Neural cell (in vitro differentiated cells): ENCODE results near the gene TMEM94. TPM values are rescaled to one million over a fixed set of nuclear protein-coding genes. Genes with fewer than 3 reads are reported as not detected.
A peak's percentile ranks its signal among the peaks of the same experiment; 100 is the strongest.

ENCODE experiments used
- H2AFZ ChIP-seq: fragments of 200-600, 300-800 bp; sonication (generic), shearing (Covaris generic); 2 replicates; pipeline ENCODE4 v1.6.0; 2014; ENCODE audit warnings: low read depth, mild to moderate bottlenecking, antibody characterized with exemption, low read length, moderate library complexity
- H3F3A ChIP-seq: fragments of 200-600 bp; shearing (Covaris generic); 2 replicates; pipeline ENCODE4 v1.6.1; 2016; ENCODE audit warnings: mild to moderate bottlenecking, moderate library complexity, mixed read lengths, antibody characterized with exemption, low read length; ENCODE audit not compliant: insufficient read depth, poor library complexity, severe bottlenecking
- H3K27ac ChIP-seq: fragments of 200-600, 300-800 bp; sonication (generic), shearing (Covaris generic); 2 replicates; pipeline ENCODE4 v1.5.1; 2014; ENCODE audit warnings: mild to moderate bottlenecking, low read length, moderate library complexity
- H3K27me3 ChIP-seq: fragments of 300-800, 200-600 bp; sonication (generic), shearing (Covaris generic); 2 replicates; pipeline ENCODE4 v1.6.0; 2014; ENCODE audit warnings: mild to moderate bottlenecking, low read depth, low read length, moderate library complexity; ENCODE audit not compliant: insufficient read depth
- H3K36me3 ChIP-seq: fragments of 300-800, 200-600 bp; sonication (generic), shearing (Covaris generic); 2 replicates; pipeline ENCODE4 v1.5.1; 2014; ENCODE audit warnings: mild to moderate bottlenecking, antibody characterized with exemption, low read length, moderate library complexity; ENCODE audit not compliant: insufficient read depth
- H3K4me2 ChIP-seq: fragments of 300-800, 200-600 bp; sonication (generic), shearing (Covaris generic); 2 replicates; pipeline ENCODE4 v1.6.0; 2014; ENCODE audit warnings: mild to moderate bottlenecking, low read length
- H3K4me3 ChIP-seq: fragments of 300-800, 200-600 bp; sonication (generic), shearing (Covaris generic); 2 replicates; pipeline ENCODE4 v1.5.1; 2014; ENCODE audit warnings: mild to moderate bottlenecking, low read length, moderate library complexity
- H3K79me2 ChIP-seq: fragments of 200-600 bp; shearing (Covaris generic); replicated peaks from 2 replicates; pipeline ENCODE4 v1.6.0; 2014; ENCODE audit warnings: mild to moderate bottlenecking, low read length, moderate library complexity; ENCODE audit not compliant: insufficient read depth
- H3K9ac ChIP-seq: fragments of 300-800, 200-600 bp; sonication (generic), shearing (Covaris generic); 2 replicates; pipeline ENCODE4 v1.6.1; 2016; ENCODE audit warnings: mild to moderate bottlenecking, low read length, mixed read lengths
- H3K9me2 ChIP-seq: fragments of 200-600 bp; shearing (Covaris generic); 2 replicates; pipeline ENCODE4 v1.6.1; 2016; ENCODE audit warnings: mild to moderate bottlenecking, low read length, mixed read lengths; ENCODE audit not compliant: insufficient read depth
- H3K9me3 ChIP-seq: fragments of 200-600, 300-800 bp; sonication (generic), shearing (Covaris generic); 2 replicates; pipeline ENCODE4 v1.6.1; 2016; ENCODE audit warnings: mild to moderate bottlenecking, mixed run types, low read length, moderate library complexity, mixed read lengths
- H4K20me1 ChIP-seq: fragments of 200-600 bp; shearing (Covaris generic); 2 replicates; pipeline ENCODE4 v1.6.1; 2016; ENCODE audit warnings: mild to moderate bottlenecking, mixed run types; ENCODE audit not compliant: insufficient read depth
- EP300 ChIP-seq: fragments of 450-650 bp; conservative IDR thresholded peaks from 2 replicates; pipeline ENCODE4 v1.6.1; 2014; ENCODE audit warnings: antibody characterized with exemption, mild to moderate bottlenecking, moderate library complexity; ENCODE audit not compliant: poor library complexity, severe bottlenecking
- EZH2 ChIP-seq: fragments of 200-600, 300-800 bp; shearing (Covaris generic), sonication (generic); IDR thresholded peaks from 2 replicates; pipeline ENCODE4 v1.6.1; 2014; ENCODE audit warnings: antibody characterized with exemption, low read length, borderline replicate concordance, mild to moderate bottlenecking; ENCODE audit not compliant: insufficient read depth, poor library complexity, severe bottlenecking
- MXI1 ChIP-seq: fragments of 450-650 bp; conservative IDR thresholded peaks from 2 replicates; pipeline ENCODE4 v1.6.1; 2014; ENCODE audit warnings: antibody characterized with exemption, mild to moderate bottlenecking; ENCODE audit not compliant: poor library complexity, severe bottlenecking
- POLR2AphosphoS5 ChIP-seq: IDR thresholded peaks from 2 replicates; pipeline ENCODE4 v1.6.1; 2012
- RAD21 ChIP-seq: fragments of 450-650 bp; conservative IDR thresholded peaks from 2 replicates; pipeline ENCODE4 v1.6.1; 2014; ENCODE audit warnings: antibody characterized with exemption, mild to moderate bottlenecking, moderate library complexity
- SMC3 ChIP-seq: fragments of 450-650 bp; conservative IDR thresholded peaks from 2 replicates; pipeline ENCODE4 v1.6.1; 2014; ENCODE audit warnings: antibody characterized with exemption, mild to moderate bottlenecking, moderate library complexity; ENCODE audit not compliant: poor library complexity
- TAF1 ChIP-seq: IDR thresholded peaks from 2 replicates; pipeline ENCODE4 v1.6.1; 2012; ENCODE audit warnings: low read depth
- polyA plus RNA-seq: library from polyadenylated mRNA; depleted of rRNA; stranded (reverse); fragments of >200 nt; gene quantifications from 2 replicates; pipeline ENCODE4 v1.2.3, GENCODE V29; 2014
- TF ChIP-seq, protein P1 (sequence below): IDR thresholded peaks from 2 replicates; pipeline ENCODE4 v1.6.1; 2012; ENCODE audit warnings: borderline replicate concordance
- TF ChIP-seq, protein P2 (sequence below): fragments of 450-650 bp; IDR thresholded peaks from 2 replicates; pipeline ENCODE4 v1.5.1; 2014; ENCODE audit warnings: antibody characterized with exemption, mild to moderate bottlenecking, moderate library complexity; ENCODE audit not compliant: poor library complexity, severe bottlenecking

TMEM94 gene
- polyA plus RNA-seq, 1 donor from 2014 or later = 37.0 TPM

DNA sequence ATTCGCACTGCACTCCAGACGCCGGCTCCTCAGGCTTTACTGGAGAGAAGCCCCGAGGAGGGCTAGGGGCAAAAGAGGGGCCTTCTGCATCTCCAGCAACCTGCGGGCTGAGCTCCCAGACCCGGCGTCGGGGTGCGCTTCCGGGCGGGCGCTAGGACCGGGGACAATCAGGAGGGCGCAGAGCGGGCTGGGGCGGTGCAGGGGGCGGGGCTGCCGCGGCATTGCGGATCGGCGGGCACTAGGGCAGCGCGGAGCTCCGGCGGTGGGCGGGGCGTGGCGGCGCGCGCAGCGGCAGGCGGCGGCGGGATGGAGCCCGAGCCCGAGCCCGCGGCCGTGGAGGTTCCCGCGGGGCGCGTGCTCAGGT lies 59.8 kb downstream of the TMEM94 start, which contains the start of gene TSEN54:
Gene TSEN54 (plus strand): TSS at position 274 of the 364 bp plus-strand sequence. CDS start 33 bp downstream, at position 307.
- peak within 1 kb of the TSS; percentile 90 for H3K9ac ChIP-seq
- no peaks in the 10 kb centered on the region for H3K27me3 ChIP-seq

DNA sequence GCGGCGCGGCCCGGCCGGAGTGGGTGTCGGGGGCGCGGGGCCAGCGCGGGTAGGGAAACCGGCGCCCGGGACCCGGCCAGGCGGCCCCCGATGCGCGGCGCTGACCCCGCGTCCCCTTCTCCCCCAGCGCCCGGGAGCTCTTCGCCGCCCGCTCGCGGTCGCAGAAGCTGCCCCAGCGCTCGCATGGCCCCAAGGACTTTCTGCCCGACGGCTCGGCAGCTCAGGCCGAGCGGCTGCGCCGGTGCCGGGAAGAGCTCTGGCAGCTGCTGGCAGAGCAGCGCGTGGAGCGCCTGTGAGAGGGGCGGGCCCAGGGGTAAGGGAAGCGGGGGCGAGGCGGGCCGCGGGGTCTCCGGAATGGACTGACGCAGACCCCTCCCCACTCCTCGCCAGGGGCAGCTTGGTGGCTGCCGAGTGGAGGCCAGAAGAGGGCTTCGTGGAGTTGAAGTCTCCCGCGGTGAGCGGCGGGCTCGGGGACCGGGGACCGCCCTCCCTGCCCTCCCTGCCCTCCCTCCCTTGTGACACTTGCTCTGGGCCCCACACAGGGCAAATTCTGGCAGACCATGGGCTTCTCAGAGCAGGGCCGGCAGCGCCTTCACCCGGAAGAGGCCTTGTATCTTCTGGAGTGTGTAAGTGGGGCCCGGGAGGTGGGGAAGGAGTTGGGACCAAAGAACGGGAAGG lies 60.3 kb downstream of the TMEM94 start:
- Histone ChIP-seq H4K20me1 (no peaks in the 10 kb centered on the region), H3K79me2 (peaks cover 17% of the 10 kb centered on the region), H3K4me3 (peak overlapping the region; percentile 95), H2AFZ (no peak overlapping the region), H3K27ac (peak overlapping the region; percentile 34), H3K9me2 (no peaks in the 10 kb centered on the region), H3K36me3 (no peaks in the 10 kb centered on the region), H3K27me3 (no peaks in the 10 kb centered on the region), H3K9ac (peak overlapping the region; percentile 66), H3K4me2 (peak overlapping the region; percentile 89), H3F3A (no peaks in the 10 kb centered on the region), H3K9me3 (no peaks in the 10 kb centered on the region)
- TF ChIP-seq RAD21 (no peak), POLR2AphosphoS5 (no peak), EZH2 (no peak), MXI1 (peak; percentile 78), SMC3 (no peak)

More for the DNA sequence above, 59.8 kb downstream of the TMEM94 start, which contains the start of gene TSEN54:
- H3K4me2 ChIP-seq = peak within 1 kb of the TSS; percentile 89
- no peaks in the 10 kb centered on the region for H3K9me3 ChIP-seq
- H3K27ac ChIP-seq = peak within 1 kb of the TSS; percentile 87
- H3K9me2 ChIP-seq = no peaks in the 10 kb centered on the region
- H3F3A ChIP-seq = no peaks in the 10 kb centered on the region
- peak within 1 kb of the TSS; percentile 95 for H3K4me3 ChIP-seq
- H2AFZ ChIP-seq = peak within 1 kb of the TSS; percentile 97
- H4K20me1 ChIP-seq = no peaks in the 10 kb centered on the region
- peaks cover 17% of the 10 kb centered on the region for H3K79me2 ChIP-seq
- TF ChIP-seq MXI1 (no peak), TAF1 (peak; percentile 80), EP300 (no peak), SMC3 (no peak), POLR2AphosphoS5 (peak; percentile 62), EZH2 (no peak), RAD21 (no peak)
- TF ChIP-seq, protein P1, sequence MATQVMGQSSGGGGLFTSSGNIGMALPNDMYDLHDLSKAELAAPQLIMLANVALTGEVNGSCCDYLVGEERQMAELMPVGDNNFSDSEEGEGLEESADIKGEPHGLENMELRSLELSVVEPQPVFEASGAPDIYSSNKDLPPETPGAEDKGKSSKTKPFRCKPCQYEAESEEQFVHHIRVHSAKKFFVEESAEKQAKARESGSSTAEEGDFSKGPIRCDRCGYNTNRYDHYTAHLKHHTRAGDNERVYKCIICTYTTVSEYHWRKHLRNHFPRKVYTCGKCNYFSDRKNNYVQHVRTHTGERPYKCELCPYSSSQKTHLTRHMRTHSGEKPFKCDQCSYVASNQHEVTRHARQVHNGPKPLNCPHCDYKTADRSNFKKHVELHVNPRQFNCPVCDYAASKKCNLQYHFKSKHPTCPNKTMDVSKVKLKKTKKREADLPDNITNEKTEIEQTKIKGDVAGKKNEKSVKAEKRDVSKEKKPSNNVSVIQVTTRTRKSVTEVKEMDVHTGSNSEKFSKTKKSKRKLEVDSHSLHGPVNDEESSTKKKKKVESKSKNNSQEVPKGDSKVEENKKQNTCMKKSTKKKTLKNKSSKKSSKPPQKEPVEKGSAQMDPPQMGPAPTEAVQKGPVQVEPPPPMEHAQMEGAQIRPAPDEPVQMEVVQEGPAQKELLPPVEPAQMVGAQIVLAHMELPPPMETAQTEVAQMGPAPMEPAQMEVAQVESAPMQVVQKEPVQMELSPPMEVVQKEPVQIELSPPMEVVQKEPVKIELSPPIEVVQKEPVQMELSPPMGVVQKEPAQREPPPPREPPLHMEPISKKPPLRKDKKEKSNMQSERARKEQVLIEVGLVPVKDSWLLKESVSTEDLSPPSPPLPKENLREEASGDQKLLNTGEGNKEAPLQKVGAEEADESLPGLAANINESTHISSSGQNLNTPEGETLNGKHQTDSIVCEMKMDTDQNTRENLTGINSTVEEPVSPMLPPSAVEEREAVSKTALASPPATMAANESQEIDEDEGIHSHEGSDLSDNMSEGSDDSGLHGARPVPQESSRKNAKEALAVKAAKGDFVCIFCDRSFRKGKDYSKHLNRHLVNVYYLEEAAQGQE = peak; percentile 81
- TF ChIP-seq, protein P2, sequence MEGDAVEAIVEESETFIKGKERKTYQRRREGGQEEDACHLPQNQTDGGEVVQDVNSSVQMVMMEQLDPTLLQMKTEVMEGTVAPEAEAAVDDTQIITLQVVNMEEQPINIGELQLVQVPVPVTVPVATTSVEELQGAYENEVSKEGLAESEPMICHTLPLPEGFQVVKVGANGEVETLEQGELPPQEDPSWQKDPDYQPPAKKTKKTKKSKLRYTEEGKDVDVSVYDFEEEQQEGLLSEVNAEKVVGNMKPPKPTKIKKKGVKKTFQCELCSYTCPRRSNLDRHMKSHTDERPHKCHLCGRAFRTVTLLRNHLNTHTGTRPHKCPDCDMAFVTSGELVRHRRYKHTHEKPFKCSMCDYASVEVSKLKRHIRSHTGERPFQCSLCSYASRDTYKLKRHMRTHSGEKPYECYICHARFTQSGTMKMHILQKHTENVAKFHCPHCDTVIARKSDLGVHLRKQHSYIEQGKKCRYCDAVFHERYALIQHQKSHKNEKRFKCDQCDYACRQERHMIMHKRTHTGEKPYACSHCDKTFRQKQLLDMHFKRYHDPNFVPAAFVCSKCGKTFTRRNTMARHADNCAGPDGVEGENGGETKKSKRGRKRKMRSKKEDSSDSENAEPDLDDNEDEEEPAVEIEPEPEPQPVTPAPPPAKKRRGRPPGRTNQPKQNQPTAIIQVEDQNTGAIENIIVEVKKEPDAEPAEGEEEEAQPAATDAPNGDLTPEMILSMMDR = no peak
- no peaks in the 10 kb centered on the region for H3K36me3 ChIP-seq
